SU-DHL-6 (cell line): ENCODE results near the gene ZNF138.

ENCODE experiments used
- CTCF ChIP-seq: fragments of 200-600 bp; sonication (generic); IDR thresholded peaks from one replicate; pipeline ENCODE4 v1.5.1; 2017; ENCODE audit warnings: antibody characterized with exemption, mild to moderate bottlenecking, low read length, moderate library complexity; ENCODE audit not compliant: insufficient read depth, poor library complexity, severe bottlenecking
- EZH2phosphoT487 ChIP-seq: fragments of 200-600 bp; sonication (generic), shearing (Covaris generic); conservative IDR thresholded peaks from 2 replicates; pipeline ENCODE4 v1.6.1; 2018; ENCODE audit warnings: mild to moderate bottlenecking, antibody characterized with exemption, low read length, moderate library complexity, mixed read lengths

GRCh38 chr7:64795176-64795575 lies 948 bp downstream of the ZNF138 start:
- TF ChIP-seq CTCF, result no peak
- no peak for TF ChIP-seq EZH2phosphoT487
